Heart right ventricle (tissue), 16 donors: ENCODE data around the gene AKAP6. TPM values are rescaled to one million over a fixed set of nuclear protein-coding genes. Genes with fewer than 3 reads are reported as not detected.

Experiments
- ATAC-seq, 8 donors: fragments of 200-7000 bp; cut with Tn5 transposase; one replicate each; pipeline ENCODE4 v1.9.1; 2020; ENCODE audit warnings: mild to moderate bottlenecking in 8 of 8, moderate library complexity in 8 of 8, moderate number of reproducible peaks in 1 of 8
- DNase-seq, 2 donors: peaks; one replicate each; pipeline ENCODE4 v3.0.0-alpha.2; 2020
- H3K27ac ChIP-seq, 10 donors: fragments of 200-600 bp; sonication (generic) in 2 of 10; one replicate each; pipeline versions ENCODE4 v1.5.0 to v1.8.0; 2020 to 2022; ENCODE audit warnings: mild to moderate bottlenecking in 3 of 10
- H3K27me3 ChIP-seq, 7 donors: fragments of 200-600 bp; one replicate each; pipeline ENCODE4 v1.8.0; 2021 to 2022; ENCODE audit warnings: mild to moderate bottlenecking in 2 of 7
- H3K36me3 ChIP-seq, 9 donors: fragments of 200-600 bp; sonication (generic) in 1 of 9; one replicate each; pipeline versions ENCODE4 v1.5.0 to v1.8.0; 2020 to 2022; ENCODE audit warnings: mild to moderate bottlenecking in 2 of 9
- H3K4me1 ChIP-seq, 9 donors: fragments of 200-600 bp; sonication (generic) in 1 of 9; one replicate each; pipeline versions ENCODE4 v1.5.0 to v1.8.0; 2020 to 2022; ENCODE audit warnings: mild to moderate bottlenecking in 4 of 9
- H3K4me3 ChIP-seq, 10 donors: fragments of 200-600 bp; sonication (generic) in 2 of 10; one replicate each; pipeline versions ENCODE4 v1.5.0 to v1.8.0; 2020 to 2022; ENCODE audit warnings: mild to moderate bottlenecking in 7 of 10, moderate library complexity in 2 of 10
- H3K9me3 ChIP-seq, 11 donors: fragments of 200-600 bp in 10 of 11; sonication (generic) in 2 of 11; one replicate each; pipeline versions ENCODE4 v1.5.0 to v1.8.0; 2013 to 2022; ENCODE audit warnings: mild to moderate bottlenecking in 2 of 11, control low read depth in 1 of 11, moderate library complexity in 1 of 11
- CTCF ChIP-seq, 9 donors: fragments of 200-600 bp; sonication (generic) in 2 of 9; IDR thresholded peaks; one replicate each; pipeline versions ENCODE4 v1.5.0 to v1.8.0; 2021 to 2022; ENCODE audit warnings: antibody characterized with exemption in 9 of 9, mild to moderate bottlenecking in 5 of 9, moderate library complexity in 1 of 9
- WGBS, 2 donors: extraction: QIAGEN DNeasy Blood & Tissue Kit; methylation state at CpG; one replicate each; pipeline ENCODE4 v1.1.7; 2013; ENCODE audit warnings: inconsistent platforms in 1 of 2; 5-methylcytosine and 5-hydroxymethylcytosine counted together
- intact Hi-C, 10 donors: fragments of 100-400 bp; cut with DNase I; formaldehyde crosslinking; loops; one replicate each; pipeline versions ENCODE4 v1.11.1 to v1.14.2; 2022
- polyA plus RNA-seq, 2 donors: library from polyadenylated mRNA; stranded (reverse); fragments of 200-250 nt; gene quantifications; one replicate each; pipeline ENCODE4 v1.2.3, GENCODE V29; 2013
- total RNA-seq, 10 donors: library from RNA; stranded (reverse); fragmentation: NEBNext Ultra II Directional in 3 of 10; extraction: Animal tissue kit (Norgen Biotek cat#: 25700) in 3 of 10; gene quantifications; one replicate each; pipeline versions ENCODE4 v1.2.1 to v1.2.4, GENCODE V29; 2021 to 2023
- donor health status: Arrhythmogenic right ventricular cardiomyopathy.
- donor health status: ischemic (EF 13 %, LVEDD 7.1; RV severe dilation, severe dysfunction).
- donor health status: healthy with polysubstance abuse.
- donor health status: DM: no; HTN: yes; CAD: no.
- donor health status: DM: no; HTN: no; CAD: no.
- donor health status: ischemic (EF 25% LVEDD 6.9; RV normal size, moderate dysfunction).
- donor health status: ischemic (EF 25% LVEDD 5.7; RV mildly dilated, moderate dysfunction).
- donor health status: healthy.
- donor health status: DM: yes; HTN: yes; CAD: no.
- donor health status: Ischemic cardiomyopathy.
- donor health status: ischemic (EF 35%, LVEDD 5.7; RV mildly dilated, moderate dysfunction).
- donor health status: nonischemic (EF 11% LVEDD 7.7; RV severe dilation, severe dysfunction).
- donor health status: DM: yes; HTN: yes; CAD: no.
- donor health status: PGD.
- donor health status: ischemic (EF 29% LVEDD 5.4; RV normal size, mild dysfunction).
- donor health status: nonischemic (EF 23%, LVEDD 6.1; RV moderate dilation, normal function).

The AKAP6 gene
- total and polyA plus RNA-seq, 12 donors: 13.5 to 332 (median 229) TPM

- Histone ChIP-seq H3K9me3 (no peaks in the 10 kb centered on the region), H3K4me1 (peaks cover 0 to 24% (median 12%) of the 10 kb centered on the region in 9 donors), H3K27ac (peak overlapping the region in 1 of 10 donors; percentile 31), H3K4me3 (no peak overlapping the region), H3K36me3 (peaks cover 0 to 26% (median 0%) of the 10 kb centered on the region in 9 donors), H3K27me3 (no peaks in the 10 kb centered on the region)
- intact Hi-C loops: no loop called here
- 69 to 78% methylated on average over 2 of the region's 2 CpGs for WGBS, 2 donors
- no peak for TF ChIP-seq CTCF (IDR thresholded peaks at IDR 0.05)
- ATAC-seq: no peak
- no peak for DNase-seq
Measured at GRCh38 chr14:32697114-32697513, 368.0 kb downstream of the AKAP6 start.

GRCh38 chr14:32697704-32698103, 368.6 kb downstream of the AKAP6 start:
- H3K36me3 ChIP-seq: peaks cover 0 to 26% (median 0%) of the 10 kb centered on the region in 9 donors
- H3K27me3 ChIP-seq: no peaks in the 10 kb centered on the region
- no peak for DNase-seq
- peaks cover 5 to 30% (median 18%) of the 10 kb centered on the region in 9 donors for H3K4me1 ChIP-seq
- H3K9me3 ChIP-seq: no peaks in the 10 kb centered on the region
- TF ChIP-seq CTCF (IDR thresholded peaks at IDR 0.05): no peak
- intact Hi-C loops: no loop called here
- WGBS, 2 donors: 87 to 92% methylated on average over 1 of the region's 1 CpG
- no peak overlapping the region for H3K4me3 ChIP-seq
- no peak overlapping the region for H3K27ac ChIP-seq
- no peak for ATAC-seq

GRCh38 chr14:32698831-32699230, 369.7 kb downstream of the AKAP6 start:
- Histone ChIP-seq H3K36me3 (peaks cover 0 to 26% (median 0%) of the 10 kb centered on the region in 9 donors), H3K27ac (no peak overlapping the region), H3K4me3 (no peak overlapping the region), H3K4me1 (peaks cover 9 to 41% (median 28%) of the 10 kb centered on the region in 9 donors), H3K9me3 (no peaks in the 10 kb centered on the region), H3K27me3 (no peaks in the 10 kb centered on the region)
- ATAC-seq: no peak
- 95% methylated on average over 2 of the region's 2 CpGs for WGBS, 2 donors
- no peak for DNase-seq
- intact Hi-C loops: no loop called here
- no peak for TF ChIP-seq CTCF (IDR thresholded peaks at IDR 0.05)

- ATAC-seq: no peak
- no peak for TF ChIP-seq CTCF (IDR thresholded peaks at IDR 0.05)
- no peak for DNase-seq
- no peaks in the 10 kb centered on the region for H3K9me3 ChIP-seq
- peak overlapping the region in 6 of 10 donors; percentile 70 to 87 (median 76) for H3K27ac ChIP-seq
- intact Hi-C loops: loop anchor here in 2 of 10 donors (10.0 kb wide), 2 partner anchors 123 to 283 kb away; no protein-coding TSS in a partner anchor
- 96 to 97% methylated on average over 2 of the region's 2 CpGs for WGBS, 2 donors
- H3K27me3 ChIP-seq: no peaks in the 10 kb centered on the region
- H3K36me3 ChIP-seq: peaks cover 0 to 17% (median 0%) of the 10 kb centered on the region in 9 donors
- H3K4me1 ChIP-seq: peaks cover 9 to 44% (median 31%) of the 10 kb centered on the region in 9 donors
- no peak overlapping the region for H3K4me3 ChIP-seq
Measured at GRCh38 chr14:32701475-32701874, 372.4 kb downstream of the AKAP6 start.
